ENCODE measurements around the gene GPC6. TPM values are rescaled to one million over a fixed set of nuclear protein-coding genes. Genes with fewer than 3 reads are reported as not detected.

Gene GPC6
- total RNA-seq, 1 donor from 2014 or later: 16.1 TPM

GRCh38 chr13:94351292-94351990 lies 1124.8 kb downstream of the GPC6 start:
- peaks cover 8% of the 10 kb centered on the region for H3K4me1 Mint-ChIP-seq (ENCODE audit: unreplicated experiment)
- H3K36me3 Mint-ChIP-seq (ENCODE audit: low read depth, unreplicated experiment): peaks cover 3% of the 10 kb centered on the region
- no peak for TF ChIP-seq CTCF (IDR thresholded peaks at IDR 0.05; ENCODE audit: unreplicated experiment)
- H3K4me3 Mint-ChIP-seq (ENCODE audit: unreplicated experiment): no peak overlapping the region
- peaks cover 8% of the 10 kb centered on the region for H3K27me3 Mint-ChIP-seq (ENCODE audit: unreplicated experiment)
- no peaks in the 10 kb centered on the region for H3K9me3 Mint-ChIP-seq (ENCODE audit: unreplicated experiment)
- DNase-seq (ENCODE audit: low spot score): no peak
- H3K27ac Mint-ChIP-seq (ENCODE audit: unreplicated experiment): no peak overlapping the region

- Mint-ChIP-seq H3K9me3 (ENCODE audit: unreplicated experiment) (no peaks in the 10 kb centered on the region), H3K4me3 (ENCODE audit: unreplicated experiment) (no peak overlapping the region), H3K27ac (ENCODE audit: unreplicated experiment) (no peak overlapping the region), H3K4me1 (ENCODE audit: unreplicated experiment) (peaks cover 8% of the 10 kb centered on the region), H3K27me3 (ENCODE audit: unreplicated experiment) (peaks cover 8% of the 10 kb centered on the region), H3K36me3 (ENCODE audit: low read depth, unreplicated experiment) (peaks cover 3% of the 10 kb centered on the region)
- TF ChIP-seq CTCF (IDR thresholded peaks at IDR 0.05; ENCODE audit: unreplicated experiment): no peak
- no peak for DNase-seq (ENCODE audit: low spot score)
Observed at GRCh38 chr13:94352057-94352456, 1125.5 kb downstream of the GPC6 start.

- TF ChIP-seq CTCF (IDR thresholded peaks at IDR 0.05; ENCODE audit: unreplicated experiment): no peak
- Mint-ChIP-seq H3K36me3 (ENCODE audit: low read depth, unreplicated experiment) (peaks cover 3% of the 10 kb centered on the region), H3K4me1 (ENCODE audit: unreplicated experiment) (peaks cover 8% of the 10 kb centered on the region), H3K27ac (ENCODE audit: unreplicated experiment) (no peak overlapping the region), H3K9me3 (ENCODE audit: unreplicated experiment) (no peaks in the 10 kb centered on the region), H3K4me3 (ENCODE audit: unreplicated experiment) (no peak overlapping the region), H3K27me3 (ENCODE audit: unreplicated experiment) (peaks cover 8% of the 10 kb centered on the region)
- DNase-seq (ENCODE audit: low spot score): no peak
Observed at GRCh38 chr13:94353167-94353710, 1126.6 kb downstream of the GPC6 start.

- no peak for DNase-seq (ENCODE audit: low spot score)
- no peak overlapping the region for H3K27ac Mint-ChIP-seq (ENCODE audit: unreplicated experiment)
- no peaks in the 10 kb centered on the region for H3K36me3 Mint-ChIP-seq (ENCODE audit: low read depth, unreplicated experiment)
- H3K9me3 Mint-ChIP-seq (ENCODE audit: unreplicated experiment): no peaks in the 10 kb centered on the region
- H3K4me3 Mint-ChIP-seq (ENCODE audit: unreplicated experiment): no peak overlapping the region
- H3K4me1 Mint-ChIP-seq (ENCODE audit: unreplicated experiment): no peaks in the 10 kb centered on the region
- TF ChIP-seq CTCF (IDR thresholded peaks at IDR 0.05; ENCODE audit: unreplicated experiment): no peak
- H3K27me3 Mint-ChIP-seq (ENCODE audit: unreplicated experiment): peaks cover 2% of the 10 kb centered on the region
Observed at GRCh38 chr13:94359875-94360274, 1133.3 kb downstream of the GPC6 start.

GRCh38 chr13:94362411-94362909 lies 1135.9 kb downstream of the GPC6 start:
- Mint-ChIP-seq H3K36me3 (ENCODE audit: low read depth, unreplicated experiment) (no peaks in the 10 kb centered on the region), H3K4me3 (ENCODE audit: unreplicated experiment) (no peak overlapping the region), H3K27me3 (ENCODE audit: unreplicated experiment) (no peaks in the 10 kb centered on the region), H3K4me1 (ENCODE audit: unreplicated experiment) (no peaks in the 10 kb centered on the region), H3K27ac (ENCODE audit: unreplicated experiment) (no peak overlapping the region), H3K9me3 (ENCODE audit: unreplicated experiment) (no peaks in the 10 kb centered on the region)
- peak; percentile 78 for TF ChIP-seq CTCF (IDR thresholded peaks at IDR 0.05; ENCODE audit: unreplicated experiment)
- DNase-seq (ENCODE audit: low spot score): peak; percentile 65

Data from endothelial cell (in vitro differentiated cells).